Ishikawa (cell line): ENCODE results near the gene BIN1.

Experiments used
- CEBPB ChIP-seq: IDR thresholded peaks from 2 replicates; pipeline ENCODE4 v1.6.1; 2012
- EGR1 ChIP-seq: IDR thresholded peaks from 2 replicates; pipeline ENCODE4 v1.6.1; 2012
- NFIC ChIP-seq: IDR thresholded peaks from 2 replicates; pipeline ENCODE4 v1.6.1; 2012
- RAD21 ChIP-seq: IDR thresholded peaks from 2 replicates; pipeline ENCODE4 v1.6.1; 2012; ENCODE audit warnings: low read depth
- TAF1 ChIP-seq: IDR thresholded peaks from 2 replicates; pipeline ENCODE4 v1.6.1; 2012; ENCODE audit warnings: low read depth, mild to moderate bottlenecking
- YY1 ChIP-seq: IDR thresholded peaks from 2 replicates; pipeline ENCODE4 v1.6.1; 2012; ENCODE audit warnings: low read depth
- TF ChIP-seq, protein P1 (sequence below): IDR thresholded peaks from 2 replicates; pipeline ENCODE4 v1.6.1; 2012
- TF ChIP-seq, protein P2 (sequence below): IDR thresholded peaks from 2 replicates; pipeline ENCODE4 v1.6.1; 2012; ENCODE audit warnings: low read depth, mild to moderate bottlenecking

DNA sequence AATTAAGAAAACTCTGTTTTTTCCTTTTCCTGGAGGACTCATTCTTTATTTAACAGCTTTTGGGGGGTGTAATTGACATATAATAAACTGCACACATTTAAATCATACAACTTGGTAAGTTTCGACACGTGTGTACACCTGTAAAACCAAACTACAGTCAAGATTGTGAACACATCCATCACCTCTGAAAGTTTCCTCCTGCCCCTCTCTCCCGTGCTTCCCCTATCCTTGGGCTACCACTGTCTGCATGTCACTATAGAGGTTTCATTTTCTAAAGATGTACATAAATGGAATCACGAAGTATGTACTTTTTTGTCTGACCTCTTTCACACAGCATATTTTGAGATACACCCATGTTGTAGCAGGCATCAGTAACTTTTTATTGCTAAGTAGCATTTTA lies 100.0 kb downstream of the BIN1 start:
- no peak for TF ChIP-seq CEBPB
- TF ChIP-seq, protein P1, sequence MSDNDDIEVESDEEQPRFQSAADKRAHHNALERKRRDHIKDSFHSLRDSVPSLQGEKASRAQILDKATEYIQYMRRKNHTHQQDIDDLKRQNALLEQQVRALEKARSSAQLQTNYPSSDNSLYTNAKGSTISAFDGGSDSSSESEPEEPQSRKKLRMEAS = no peak
- no peak for TF ChIP-seq EGR1
- no peak for TF ChIP-seq YY1
- no peak for TF ChIP-seq TAF1
- no peak for TF ChIP-seq NFIC
- TF ChIP-seq, protein P2, sequence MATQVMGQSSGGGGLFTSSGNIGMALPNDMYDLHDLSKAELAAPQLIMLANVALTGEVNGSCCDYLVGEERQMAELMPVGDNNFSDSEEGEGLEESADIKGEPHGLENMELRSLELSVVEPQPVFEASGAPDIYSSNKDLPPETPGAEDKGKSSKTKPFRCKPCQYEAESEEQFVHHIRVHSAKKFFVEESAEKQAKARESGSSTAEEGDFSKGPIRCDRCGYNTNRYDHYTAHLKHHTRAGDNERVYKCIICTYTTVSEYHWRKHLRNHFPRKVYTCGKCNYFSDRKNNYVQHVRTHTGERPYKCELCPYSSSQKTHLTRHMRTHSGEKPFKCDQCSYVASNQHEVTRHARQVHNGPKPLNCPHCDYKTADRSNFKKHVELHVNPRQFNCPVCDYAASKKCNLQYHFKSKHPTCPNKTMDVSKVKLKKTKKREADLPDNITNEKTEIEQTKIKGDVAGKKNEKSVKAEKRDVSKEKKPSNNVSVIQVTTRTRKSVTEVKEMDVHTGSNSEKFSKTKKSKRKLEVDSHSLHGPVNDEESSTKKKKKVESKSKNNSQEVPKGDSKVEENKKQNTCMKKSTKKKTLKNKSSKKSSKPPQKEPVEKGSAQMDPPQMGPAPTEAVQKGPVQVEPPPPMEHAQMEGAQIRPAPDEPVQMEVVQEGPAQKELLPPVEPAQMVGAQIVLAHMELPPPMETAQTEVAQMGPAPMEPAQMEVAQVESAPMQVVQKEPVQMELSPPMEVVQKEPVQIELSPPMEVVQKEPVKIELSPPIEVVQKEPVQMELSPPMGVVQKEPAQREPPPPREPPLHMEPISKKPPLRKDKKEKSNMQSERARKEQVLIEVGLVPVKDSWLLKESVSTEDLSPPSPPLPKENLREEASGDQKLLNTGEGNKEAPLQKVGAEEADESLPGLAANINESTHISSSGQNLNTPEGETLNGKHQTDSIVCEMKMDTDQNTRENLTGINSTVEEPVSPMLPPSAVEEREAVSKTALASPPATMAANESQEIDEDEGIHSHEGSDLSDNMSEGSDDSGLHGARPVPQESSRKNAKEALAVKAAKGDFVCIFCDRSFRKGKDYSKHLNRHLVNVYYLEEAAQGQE = no peak
- no peak for TF ChIP-seq RAD21
